HCT116 (cell line): ENCODE data around the gene DOP1B. TPM values are rescaled to one million over a fixed set of nuclear protein-coding genes. Genes with fewer than 3 reads are reported as not detected.

ENCODE experiments used
- CEBPB ChIP-seq: IDR thresholded peaks from 2 replicates; pipeline ENCODE4 v1.6.1; 2012; ENCODE audit warnings: low read depth
- EZH2 ChIP-seq: fragments of 200-600 bp; sonication (generic); IDR thresholded peaks from 2 replicates; pipeline ENCODE4 v1.6.1; 2017; ENCODE audit warnings: antibody characterized with exemption, mixed run types
- FOSL1 ChIP-seq: IDR thresholded peaks from 2 replicates; pipeline ENCODE4 v1.6.1; 2012; ENCODE audit warnings: low read depth
- JUND ChIP-seq: IDR thresholded peaks from 2 replicates; pipeline ENCODE4 v1.6.1; 2012
- MAX ChIP-seq: IDR thresholded peaks from 2 replicates; pipeline ENCODE4 v1.6.1; 2012
- SIN3A ChIP-seq: IDR thresholded peaks from 2 replicates; pipeline ENCODE4 v1.6.1; 2012; ENCODE audit warnings: low read depth
- SP1 ChIP-seq: IDR thresholded peaks from 2 replicates; pipeline ENCODE4 v1.6.1; 2012; ENCODE audit warnings: low read depth
- SRF ChIP-seq: IDR thresholded peaks from 2 replicates; pipeline ENCODE4 v1.6.1; 2012; ENCODE audit warnings: low read depth
- YY1 ChIP-seq: IDR thresholded peaks from 2 replicates; pipeline ENCODE4 v1.6.1; 2011; ENCODE audit warnings: low read length, low read depth, moderate library complexity, mild to moderate bottlenecking; ENCODE audit not compliant: insufficient replicate concordance; ENCODE audit errors: extremely low read depth
- total RNA-seq: library from RNA; stranded (reverse); gene quantifications from one replicate; pipeline ENCODE4 v1.2.1, GENCODE V29; 2021; ENCODE audit not compliant: unreplicated experiment
- TF ChIP-seq, protein P1 (sequence below), 3 experiments: fragments of 200-600 bp in 1 of 3; sonication (generic) in 1 of 3; IDR thresholded peaks in 2 of 3; conservative IDR thresholded peaks in 1 of 3; 2 replicates each; pipeline ENCODE4 v1.5.1; 2012 to 2017; ENCODE audit warnings: low read depth in 2 of 3, low read length in 2 of 3, antibody characterized with exemption in 1 of 3, borderline replicate concordance in 1 of 3, control low read depth in 1 of 3, mild to moderate bottlenecking in 1 of 3, mixed read lengths in 1 of 3, mixed run types in 1 of 3, moderate library complexity in 1 of 3; ENCODE audit not compliant: insufficient read depth in 1 of 3
- TF ChIP-seq, protein P2 (sequence below): IDR thresholded peaks from 2 replicates; pipeline ENCODE4 v1.6.1; 2012
- TF ChIP-seq, protein P3 (sequence below): IDR thresholded peaks from 2 replicates; pipeline ENCODE4 v1.6.1; 2012; ENCODE audit warnings: low read depth

Gene DOP1B
- total RNA-seq, 1 experiment from 2014 or later: 15.4 TPM

DNA sequence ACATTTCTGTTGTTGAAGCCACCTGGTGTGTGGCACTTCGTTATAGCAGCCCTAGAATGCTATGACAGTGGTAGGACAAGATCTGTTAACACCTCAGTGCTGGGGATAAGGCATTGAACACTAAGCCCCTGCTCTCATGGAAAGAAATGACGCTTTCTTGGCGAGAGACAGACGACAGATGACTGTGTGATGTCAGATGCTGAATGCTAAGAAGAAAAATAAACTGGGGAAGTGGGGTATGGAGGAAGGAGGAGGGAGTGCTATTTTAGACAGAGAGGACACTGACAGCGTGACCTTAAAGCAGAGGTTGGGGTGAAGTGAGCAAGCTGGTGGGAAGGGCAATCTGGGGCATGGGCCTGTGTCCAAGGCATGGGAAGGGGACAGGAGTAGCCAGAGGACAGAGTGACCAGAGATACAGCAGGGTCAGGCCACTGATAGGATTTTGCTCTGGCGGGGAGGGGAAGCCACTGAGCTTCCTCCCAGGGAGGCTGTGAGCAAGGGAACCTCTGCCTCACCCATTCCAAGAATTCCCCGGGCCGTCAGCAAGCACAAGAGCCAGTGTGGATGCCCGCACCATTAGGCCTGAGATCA is 15.2 kb downstream of the DOP1B start (continued):
- TF ChIP-seq, protein P1, sequence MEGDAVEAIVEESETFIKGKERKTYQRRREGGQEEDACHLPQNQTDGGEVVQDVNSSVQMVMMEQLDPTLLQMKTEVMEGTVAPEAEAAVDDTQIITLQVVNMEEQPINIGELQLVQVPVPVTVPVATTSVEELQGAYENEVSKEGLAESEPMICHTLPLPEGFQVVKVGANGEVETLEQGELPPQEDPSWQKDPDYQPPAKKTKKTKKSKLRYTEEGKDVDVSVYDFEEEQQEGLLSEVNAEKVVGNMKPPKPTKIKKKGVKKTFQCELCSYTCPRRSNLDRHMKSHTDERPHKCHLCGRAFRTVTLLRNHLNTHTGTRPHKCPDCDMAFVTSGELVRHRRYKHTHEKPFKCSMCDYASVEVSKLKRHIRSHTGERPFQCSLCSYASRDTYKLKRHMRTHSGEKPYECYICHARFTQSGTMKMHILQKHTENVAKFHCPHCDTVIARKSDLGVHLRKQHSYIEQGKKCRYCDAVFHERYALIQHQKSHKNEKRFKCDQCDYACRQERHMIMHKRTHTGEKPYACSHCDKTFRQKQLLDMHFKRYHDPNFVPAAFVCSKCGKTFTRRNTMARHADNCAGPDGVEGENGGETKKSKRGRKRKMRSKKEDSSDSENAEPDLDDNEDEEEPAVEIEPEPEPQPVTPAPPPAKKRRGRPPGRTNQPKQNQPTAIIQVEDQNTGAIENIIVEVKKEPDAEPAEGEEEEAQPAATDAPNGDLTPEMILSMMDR (IDR thresholded peaks at IDR 0.05 in 2 of 3, conservative IDR thresholded peaks at IDR 0.05 in 1 of 3; ENCODE audit: borderline replicate concordance in 1 of 3, insufficient read depth in 1 of 3, low read depth in 2 of 3, low read length in 2 of 3): no peak
- TF ChIP-seq MAX: no peak
- TF ChIP-seq FOSL1: no peak
- TF ChIP-seq EZH2: no peak
- no peak for TF ChIP-seq CEBPB
- no peak for TF ChIP-seq YY1
- no peak for TF ChIP-seq SRF
- TF ChIP-seq, protein P2, sequence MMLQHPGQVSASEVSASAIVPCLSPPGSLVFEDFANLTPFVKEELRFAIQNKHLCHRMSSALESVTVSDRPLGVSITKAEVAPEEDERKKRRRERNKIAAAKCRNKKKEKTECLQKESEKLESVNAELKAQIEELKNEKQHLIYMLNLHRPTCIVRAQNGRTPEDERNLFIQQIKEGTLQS: no peak
- TF ChIP-seq SP1: no peak
- TF ChIP-seq JUND: no peak
- TF ChIP-seq SIN3A: no peak
- TF ChIP-seq, protein P3, sequence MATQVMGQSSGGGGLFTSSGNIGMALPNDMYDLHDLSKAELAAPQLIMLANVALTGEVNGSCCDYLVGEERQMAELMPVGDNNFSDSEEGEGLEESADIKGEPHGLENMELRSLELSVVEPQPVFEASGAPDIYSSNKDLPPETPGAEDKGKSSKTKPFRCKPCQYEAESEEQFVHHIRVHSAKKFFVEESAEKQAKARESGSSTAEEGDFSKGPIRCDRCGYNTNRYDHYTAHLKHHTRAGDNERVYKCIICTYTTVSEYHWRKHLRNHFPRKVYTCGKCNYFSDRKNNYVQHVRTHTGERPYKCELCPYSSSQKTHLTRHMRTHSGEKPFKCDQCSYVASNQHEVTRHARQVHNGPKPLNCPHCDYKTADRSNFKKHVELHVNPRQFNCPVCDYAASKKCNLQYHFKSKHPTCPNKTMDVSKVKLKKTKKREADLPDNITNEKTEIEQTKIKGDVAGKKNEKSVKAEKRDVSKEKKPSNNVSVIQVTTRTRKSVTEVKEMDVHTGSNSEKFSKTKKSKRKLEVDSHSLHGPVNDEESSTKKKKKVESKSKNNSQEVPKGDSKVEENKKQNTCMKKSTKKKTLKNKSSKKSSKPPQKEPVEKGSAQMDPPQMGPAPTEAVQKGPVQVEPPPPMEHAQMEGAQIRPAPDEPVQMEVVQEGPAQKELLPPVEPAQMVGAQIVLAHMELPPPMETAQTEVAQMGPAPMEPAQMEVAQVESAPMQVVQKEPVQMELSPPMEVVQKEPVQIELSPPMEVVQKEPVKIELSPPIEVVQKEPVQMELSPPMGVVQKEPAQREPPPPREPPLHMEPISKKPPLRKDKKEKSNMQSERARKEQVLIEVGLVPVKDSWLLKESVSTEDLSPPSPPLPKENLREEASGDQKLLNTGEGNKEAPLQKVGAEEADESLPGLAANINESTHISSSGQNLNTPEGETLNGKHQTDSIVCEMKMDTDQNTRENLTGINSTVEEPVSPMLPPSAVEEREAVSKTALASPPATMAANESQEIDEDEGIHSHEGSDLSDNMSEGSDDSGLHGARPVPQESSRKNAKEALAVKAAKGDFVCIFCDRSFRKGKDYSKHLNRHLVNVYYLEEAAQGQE: no peak
